Astrocyte (in vitro differentiated cells and primary cell): ENCODE data around the gene RPGR. TPM values are rescaled to one million over a fixed set of nuclear protein-coding genes. Genes with fewer than 3 reads are reported as not detected.

ENCODE experiments used
- DNase-seq: peaks from one replicate; pipeline ENCODE4 v3.0.0-alpha.2; 2010; ENCODE audit warnings: low read depth
- FAIRE-seq: peaks from 2 replicates; lab custom pipeline; 2011; peaks lifted over from hg19 to GRCh38; lab: Jason Lieb, UNC
- H2AFZ ChIP-seq: 2 replicates; pipeline ENCODE4 v1.6.0; 2012; ENCODE audit warnings: low read depth, low read length, inconsistent platforms
- H3K27ac ChIP-seq: 2 replicates; pipeline ENCODE4 v1.5.1; 2011; ENCODE audit warnings: low read depth, low read length, inconsistent platforms
- H3K27me3 ChIP-seq: 2 replicates; pipeline ENCODE4 v1.6.0; 2011; ENCODE audit warnings: low read length, inconsistent platforms; ENCODE audit not compliant: insufficient read depth
- H3K36me3 ChIP-seq: 2 replicates; pipeline ENCODE4 v1.5.1; 2011; ENCODE audit warnings: low read length, inconsistent platforms; ENCODE audit not compliant: insufficient read depth
- H3K4me1 ChIP-seq: 2 replicates; pipeline ENCODE4 v1.5.1; 2011; ENCODE audit warnings: low read length, inconsistent platforms; ENCODE audit not compliant: insufficient read depth
- H3K4me2 ChIP-seq: 2 replicates; pipeline ENCODE4 v1.6.0; 2012; ENCODE audit warnings: low read length, inconsistent platforms
- H3K4me3 ChIP-seq: 2 replicates; pipeline ENCODE4 v1.5.1; 2011; ENCODE audit warnings: low read depth, mild to moderate bottlenecking, low read length, inconsistent platforms; ENCODE audit not compliant: insufficient read depth
- H3K79me2 ChIP-seq: 2 replicates; pipeline ENCODE4 v1.6.0; 2012; ENCODE audit warnings: mild to moderate bottlenecking, low read length, inconsistent platforms; ENCODE audit not compliant: insufficient read depth
- H3K9ac ChIP-seq: 2 replicates; pipeline ENCODE4 v1.6.0; 2012; ENCODE audit warnings: mild to moderate bottlenecking, low read length, inconsistent platforms
- H3K9me3 ChIP-seq: 2 replicates; pipeline ENCODE4 v1.5.1; 2012; ENCODE audit warnings: low read depth, mild to moderate bottlenecking, low read length, inconsistent platforms; ENCODE audit not compliant: insufficient read depth
- H4K20me1 ChIP-seq: 2 replicates; pipeline ENCODE4 v1.6.0; 2012; ENCODE audit warnings: low read length, inconsistent platforms; ENCODE audit not compliant: insufficient read depth
- H3K27ac Mint-ChIP-seq: one replicate; pipeline ENCODE4 v1.8.0; 2021; ENCODE audit warnings: mild to moderate bottlenecking, mixed read lengths; ENCODE audit not compliant: unreplicated experiment
- H3K27me3 Mint-ChIP-seq: one replicate; pipeline ENCODE4 v1.8.0; 2021; ENCODE audit warnings: low read depth, mixed read lengths; ENCODE audit not compliant: unreplicated experiment
- H3K36me3 Mint-ChIP-seq: one replicate; pipeline ENCODE4 v1.8.0; 2021; ENCODE audit warnings: low read depth, mixed read lengths; ENCODE audit not compliant: unreplicated experiment
- H3K4me1 Mint-ChIP-seq: one replicate; pipeline ENCODE4 v1.8.0; 2021; ENCODE audit warnings: low read depth, mixed read lengths; ENCODE audit not compliant: unreplicated experiment
- H3K4me3 Mint-ChIP-seq: one replicate; pipeline ENCODE4 v1.8.0; 2021; ENCODE audit warnings: mild to moderate bottlenecking, moderate library complexity, mixed read lengths; ENCODE audit not compliant: unreplicated experiment
- H3K9me3 Mint-ChIP-seq: one replicate; pipeline ENCODE4 v1.8.0; 2021; ENCODE audit warnings: mild to moderate bottlenecking, mixed read lengths; ENCODE audit not compliant: unreplicated experiment
- EZH2 ChIP-seq: IDR thresholded peaks from 2 replicates; pipeline ENCODE4 v1.6.1; 2012; ENCODE audit warnings: mild to moderate bottlenecking, low read length, inconsistent platforms; ENCODE audit not compliant: insufficient read depth
- total RNA-seq: library from RNA; stranded (reverse); gene quantifications from 2 replicates; pipeline ENCODE4 v1.2.1, GENCODE V29; 2021
- TF ChIP-seq, protein P1 (sequence below): IDR thresholded peaks from 2 replicates; pipeline ENCODE4 v1.5.1; 2011; ENCODE audit warnings: low read depth, mild to moderate bottlenecking, inconsistent platforms, low read length, moderate library complexity; ENCODE audit not compliant: insufficient read depth

The RPGR gene
- total RNA-seq, 1 donor from 2014 or later = 6.3 TPM

DNA sequence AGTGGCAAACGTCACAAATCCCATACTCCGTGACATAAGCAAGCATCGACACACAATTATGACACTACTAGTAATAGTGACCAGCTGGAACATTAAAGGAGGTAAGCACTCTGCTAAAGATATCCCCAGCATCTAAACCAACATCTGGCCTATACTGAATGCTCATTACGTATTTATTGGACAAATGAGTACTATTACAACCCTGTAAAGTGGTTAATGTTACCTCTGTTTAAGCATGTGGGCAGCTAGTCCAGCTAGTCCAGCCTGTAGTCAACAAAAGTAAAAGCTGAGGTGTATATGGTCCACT lies 419 bp upstream of the RPGR start:
- peak overlapping the region; percentile 64 for H3K4me3 ChIP-seq
- H3K79me2 ChIP-seq = no peaks in the 10 kb centered on the region
- peak overlapping the region; percentile 95 for H3K4me3 Mint-ChIP-seq
- FAIRE-seq (no peak), DNase-seq (no peak)
- H3K4me1 ChIP-seq = peaks cover 3% of the 10 kb centered on the region
- H3K36me3 ChIP-seq = no peaks in the 10 kb centered on the region
- peak overlapping the region; percentile 81 for H3K4me2 ChIP-seq
- H3K9me3 ChIP-seq = no peaks in the 10 kb centered on the region
- H3K27ac Mint-ChIP-seq = peak overlapping the region; percentile 94
- TF ChIP-seq, protein P1, sequence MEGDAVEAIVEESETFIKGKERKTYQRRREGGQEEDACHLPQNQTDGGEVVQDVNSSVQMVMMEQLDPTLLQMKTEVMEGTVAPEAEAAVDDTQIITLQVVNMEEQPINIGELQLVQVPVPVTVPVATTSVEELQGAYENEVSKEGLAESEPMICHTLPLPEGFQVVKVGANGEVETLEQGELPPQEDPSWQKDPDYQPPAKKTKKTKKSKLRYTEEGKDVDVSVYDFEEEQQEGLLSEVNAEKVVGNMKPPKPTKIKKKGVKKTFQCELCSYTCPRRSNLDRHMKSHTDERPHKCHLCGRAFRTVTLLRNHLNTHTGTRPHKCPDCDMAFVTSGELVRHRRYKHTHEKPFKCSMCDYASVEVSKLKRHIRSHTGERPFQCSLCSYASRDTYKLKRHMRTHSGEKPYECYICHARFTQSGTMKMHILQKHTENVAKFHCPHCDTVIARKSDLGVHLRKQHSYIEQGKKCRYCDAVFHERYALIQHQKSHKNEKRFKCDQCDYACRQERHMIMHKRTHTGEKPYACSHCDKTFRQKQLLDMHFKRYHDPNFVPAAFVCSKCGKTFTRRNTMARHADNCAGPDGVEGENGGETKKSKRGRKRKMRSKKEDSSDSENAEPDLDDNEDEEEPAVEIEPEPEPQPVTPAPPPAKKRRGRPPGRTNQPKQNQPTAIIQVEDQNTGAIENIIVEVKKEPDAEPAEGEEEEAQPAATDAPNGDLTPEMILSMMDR = no peak
- TF ChIP-seq EZH2 = no peak
- peak overlapping the region; percentile 86 for H3K9ac ChIP-seq
- no peaks in the 10 kb centered on the region for H4K20me1 ChIP-seq
- H2AFZ ChIP-seq = peak overlapping the region; percentile 87
- no peaks in the 10 kb centered on the region for H3K9me3 Mint-ChIP-seq
- no peaks in the 10 kb centered on the region for H3K27me3 ChIP-seq
- no peaks in the 10 kb centered on the region for H3K27me3 Mint-ChIP-seq
- no peaks in the 10 kb centered on the region for H3K4me1 Mint-ChIP-seq
- no peak overlapping the region for H3K27ac ChIP-seq
- H3K36me3 Mint-ChIP-seq = no peaks in the 10 kb centered on the region

DNA sequence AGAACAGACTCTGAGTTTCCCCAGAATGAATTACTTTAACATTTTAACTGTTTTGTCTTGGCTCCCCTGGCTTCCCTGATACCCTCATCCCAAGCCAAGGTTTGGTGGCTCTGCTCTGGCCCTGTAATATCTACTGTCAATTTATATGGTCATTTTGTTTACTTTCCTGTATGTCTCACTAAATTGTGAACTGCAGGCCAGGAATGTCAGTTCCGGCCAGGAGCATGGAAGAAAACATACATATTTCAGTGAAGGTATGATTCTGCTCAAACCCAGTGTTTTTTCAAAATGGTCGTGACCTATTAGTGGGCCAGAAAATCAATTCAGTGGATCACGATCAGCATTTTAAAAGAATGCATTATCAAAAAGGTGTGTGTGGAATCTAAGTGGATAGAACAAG lies 1.2 kb downstream of the RPGR start:
- peak overlapping the region; percentile 95 for H3K4me3 Mint-ChIP-seq
- peak; percentile 87 for FAIRE-seq

DNA sequence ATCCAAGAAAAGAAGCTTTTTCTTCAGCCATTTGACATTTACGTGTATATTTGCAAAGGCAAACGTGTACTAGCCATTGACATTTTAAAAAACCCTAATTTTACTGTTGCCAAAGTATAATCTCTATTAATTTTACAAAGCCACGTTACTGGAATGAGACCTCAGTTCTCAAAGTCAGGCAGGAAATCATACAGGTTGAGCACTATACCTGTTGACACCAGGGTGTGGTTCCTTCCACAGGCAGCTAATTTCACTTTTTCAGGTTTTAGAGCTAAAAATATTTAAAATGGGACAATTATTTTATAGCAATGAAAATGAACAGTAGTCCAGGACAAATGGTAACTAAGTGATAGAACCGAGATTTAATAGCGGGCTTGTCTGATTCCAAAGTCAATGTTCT lies 6.5 kb downstream of the RPGR start:
- H3K9ac ChIP-seq = no peak overlapping the region
- Mint-ChIP-seq H3K4me3 (no peak overlapping the region), H3K4me1 (no peaks in the 10 kb centered on the region), H3K27ac (no peak overlapping the region), H3K27me3 (no peaks in the 10 kb centered on the region), H3K9me3 (no peaks in the 10 kb centered on the region), H3K36me3 (no peaks in the 10 kb centered on the region)
- no peaks in the 10 kb centered on the region for H3K9me3 ChIP-seq
- no peaks in the 10 kb centered on the region for H3K79me2 ChIP-seq
- TF ChIP-seq, protein P1 = no peak
- no peak for TF ChIP-seq EZH2
- H2AFZ ChIP-seq = no peak overlapping the region
- no peak overlapping the region for H3K4me2 ChIP-seq
- H3K4me3 ChIP-seq = no peak overlapping the region
- FAIRE-seq (peak; percentile 84), DNase-seq (no peak)
- H3K4me1 ChIP-seq = peaks cover 3% of the 10 kb centered on the region
- no peak overlapping the region for H3K27ac ChIP-seq
- H3K27me3 ChIP-seq = no peaks in the 10 kb centered on the region
- no peaks in the 10 kb centered on the region for H3K36me3 ChIP-seq
- H4K20me1 ChIP-seq = no peaks in the 10 kb centered on the region

More for the DNA sequence above, 1.2 kb downstream of the RPGR start:
- H3K9ac ChIP-seq = peak overlapping the region; percentile 86
- H3K27ac Mint-ChIP-seq = no peak overlapping the region
- no peaks in the 10 kb centered on the region for H3K36me3 ChIP-seq
- no peaks in the 10 kb centered on the region for H4K20me1 ChIP-seq
- TF ChIP-seq, protein P1 = no peak
- TF ChIP-seq EZH2 = no peak
- no peak for DNase-seq
- H2AFZ ChIP-seq = no peak overlapping the region
- H3K27ac ChIP-seq = peak overlapping the region; percentile 49
- H3K4me1 ChIP-seq = peaks cover 3% of the 10 kb centered on the region
- no peaks in the 10 kb centered on the region for H3K9me3 Mint-ChIP-seq
- peak overlapping the region; percentile 81 for H3K4me2 ChIP-seq
- peak overlapping the region; percentile 64 for H3K4me3 ChIP-seq
- H3K36me3 Mint-ChIP-seq = no peaks in the 10 kb centered on the region
- no peaks in the 10 kb centered on the region for H3K27me3 Mint-ChIP-seq
- H3K79me2 ChIP-seq = no peaks in the 10 kb centered on the region
- no peaks in the 10 kb centered on the region for H3K27me3 ChIP-seq
- no peaks in the 10 kb centered on the region for H3K9me3 ChIP-seq
- no peaks in the 10 kb centered on the region for H3K4me1 Mint-ChIP-seq
